Neural progenitor cell (in vitro differentiated cells): ENCODE results near the gene ENOX2. TPM values are rescaled to one million over a fixed set of nuclear protein-coding genes. Genes with fewer than 3 reads are reported as not detected.

Experiments used
- DNase-seq: peaks from one replicate; pipeline ENCODE4 v3.0.0-alpha.2; 2016; ENCODE audit warnings: low spot score
- H2AFZ ChIP-seq: fragments of 200-600 bp; sonication (generic); replicated peaks from 2 replicates; pipeline ENCODE4 v1.6.1; 2016; ENCODE audit warnings: antibody characterized with exemption
- H3F3A ChIP-seq: fragments of 200-600 bp; sonication (generic); 2 replicates; pipeline ENCODE4 v1.6.1; 2016; ENCODE audit warnings: antibody characterized with exemption, low read depth
- H3K27ac ChIP-seq: fragments of 200-600 bp; sonication (generic); 2 replicates; pipeline ENCODE4 v1.5.1; 2016; ENCODE audit warnings: mild to moderate bottlenecking
- H3K27me3 ChIP-seq: fragments of 200-600 bp; sonication (generic); 2 replicates; pipeline ENCODE4 v1.6.1; 2016; ENCODE audit warnings: mild to moderate bottlenecking, moderate library complexity
- H3K36me3 ChIP-seq: fragments of 200-600 bp; sonication (generic); 2 replicates; pipeline ENCODE4 v1.5.1; 2016
- H3K4me1 ChIP-seq: fragments of 200-600 bp; sonication (generic); 2 replicates; pipeline ENCODE4 v1.6.1; 2016; ENCODE audit warnings: mixed run types
- H3K4me2 ChIP-seq: fragments of 200-600 bp; sonication (generic); 2 replicates; pipeline ENCODE4 v1.6.1; 2016
- H3K4me3 ChIP-seq: fragments of 200-600 bp; sonication (generic); 2 replicates; pipeline ENCODE4 v1.5.1; 2016
- H3K79me2 ChIP-seq: fragments of 200-600 bp; sonication (generic); 2 replicates; pipeline ENCODE4 v1.6.1; 2016; ENCODE audit warnings: low read depth
- H3K9ac ChIP-seq: fragments of 200-600 bp; sonication (generic); 2 replicates; pipeline ENCODE4 v1.6.1; 2016
- H3K9me3 ChIP-seq: fragments of 200-600 bp; sonication (generic); 2 replicates; pipeline ENCODE4 v1.5.1; 2016; ENCODE audit warnings: low read depth
- H4K20me1 ChIP-seq: fragments of 200-600 bp; sonication (generic); 2 replicates; pipeline ENCODE4 v1.6.1; 2016; ENCODE audit warnings: low read depth
- H3K27ac Mint-ChIP-seq: 3 replicates; pipeline ENCODE4 v1.8.0; 2021; ENCODE audit warnings: mixed read lengths
- H3K27me3 Mint-ChIP-seq: 2 replicates; pipeline ENCODE4 v1.8.0; 2022; ENCODE audit warnings: low read depth, mild to moderate bottlenecking, inconsistent platforms, moderate library complexity, mixed read lengths; ENCODE audit not compliant: insufficient read depth
- H3K36me3 Mint-ChIP-seq: 3 replicates; pipeline ENCODE4 v1.8.0; 2021; ENCODE audit warnings: mixed read lengths
- H3K4me1 Mint-ChIP-seq: 3 replicates; pipeline ENCODE4 v1.8.0; 2021; ENCODE audit warnings: mixed read lengths
- H3K4me3 Mint-ChIP-seq: 3 replicates; pipeline ENCODE4 v1.8.0; 2021; ENCODE audit warnings: mild to moderate bottlenecking, moderate library complexity, mixed read lengths
- H3K9me3 Mint-ChIP-seq: 3 replicates; pipeline ENCODE4 v1.8.0; 2020; ENCODE audit warnings: mixed read lengths
- EZH2 ChIP-seq: fragments of 200-600 bp; sonication (generic); IDR thresholded peaks from 2 replicates; pipeline ENCODE4 v1.6.1; 2017; ENCODE audit warnings: antibody characterized with exemption, mild to moderate bottlenecking, moderate library complexity
- EZH2phosphoT487 ChIP-seq: fragments of 200-600 bp; sonication (generic); IDR thresholded peaks from 2 replicates; pipeline ENCODE4 v1.6.1; 2017; ENCODE audit warnings: antibody characterized with exemption
- total RNA-seq: library from RNA; depleted of rRNA; stranded (reverse); fragments of >200 nt; gene quantifications from 2 replicates; pipeline ENCODE4 v1.2.3, GENCODE V29; 2015; ENCODE audit warnings: low replicate concordance
- TF ChIP-seq, protein P1 (sequence below): fragments of 200-600 bp; sonication (generic); IDR thresholded peaks from 2 replicates; pipeline ENCODE4 v1.5.1; 2017; ENCODE audit warnings: antibody characterized with exemption, mild to moderate bottlenecking

The ENOX2 gene
- total RNA-seq, 1 donor from 2014 or later, result 12.5 TPM

DNA sequence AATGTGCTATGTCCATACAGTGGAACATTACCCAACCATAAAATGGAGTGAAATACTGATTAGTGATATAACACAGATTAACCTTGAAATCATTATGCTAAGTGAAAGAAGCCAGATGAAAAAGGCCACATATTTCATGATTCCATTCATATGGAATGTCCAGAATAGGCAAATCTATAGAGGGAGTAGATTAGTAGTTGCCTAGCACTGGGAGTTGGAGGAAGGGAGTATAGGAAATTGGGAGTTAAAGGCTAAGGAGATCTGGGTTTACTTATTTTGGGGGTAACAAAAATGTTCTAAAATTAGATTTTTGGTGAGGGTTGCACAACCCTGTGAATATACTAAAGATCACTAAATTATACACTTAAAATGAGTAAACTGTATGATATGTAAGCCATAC lies 26.8 kb downstream of the ENOX2 start:
- no peak overlapping the region for H2AFZ ChIP-seq
- no peak overlapping the region for H3K4me3 Mint-ChIP-seq
- H3K36me3 ChIP-seq, result no peaks in the 10 kb centered on the region
- H3K9ac ChIP-seq, result no peak overlapping the region
- peaks cover 6% of the 10 kb centered on the region for H3K27me3 Mint-ChIP-seq
- H3K9me3 Mint-ChIP-seq, result peaks cover 14% of the 10 kb centered on the region
- H3F3A ChIP-seq, result no peaks in the 10 kb centered on the region
- no peaks in the 10 kb centered on the region for H4K20me1 ChIP-seq
- H3K4me1 Mint-ChIP-seq, result peaks cover 11% of the 10 kb centered on the region
- no peaks in the 10 kb centered on the region for H3K79me2 ChIP-seq
- H3K9me3 ChIP-seq, result peaks cover 5% of the 10 kb centered on the region
- no peak overlapping the region for H3K4me2 ChIP-seq
- no peak overlapping the region for H3K27ac Mint-ChIP-seq
- H3K27me3 ChIP-seq, result no peaks in the 10 kb centered on the region
- H3K4me1 ChIP-seq, result peaks cover 6% of the 10 kb centered on the region
- no peak overlapping the region for H3K4me3 ChIP-seq
- DNase-seq, result no peak
- H3K27ac ChIP-seq, result no peak overlapping the region
- H3K36me3 Mint-ChIP-seq, result peaks cover 4% of the 10 kb centered on the region
- TF ChIP-seq EZH2phosphoT487 (no peak), EZH2 (no peak)
- TF ChIP-seq, protein P1, sequence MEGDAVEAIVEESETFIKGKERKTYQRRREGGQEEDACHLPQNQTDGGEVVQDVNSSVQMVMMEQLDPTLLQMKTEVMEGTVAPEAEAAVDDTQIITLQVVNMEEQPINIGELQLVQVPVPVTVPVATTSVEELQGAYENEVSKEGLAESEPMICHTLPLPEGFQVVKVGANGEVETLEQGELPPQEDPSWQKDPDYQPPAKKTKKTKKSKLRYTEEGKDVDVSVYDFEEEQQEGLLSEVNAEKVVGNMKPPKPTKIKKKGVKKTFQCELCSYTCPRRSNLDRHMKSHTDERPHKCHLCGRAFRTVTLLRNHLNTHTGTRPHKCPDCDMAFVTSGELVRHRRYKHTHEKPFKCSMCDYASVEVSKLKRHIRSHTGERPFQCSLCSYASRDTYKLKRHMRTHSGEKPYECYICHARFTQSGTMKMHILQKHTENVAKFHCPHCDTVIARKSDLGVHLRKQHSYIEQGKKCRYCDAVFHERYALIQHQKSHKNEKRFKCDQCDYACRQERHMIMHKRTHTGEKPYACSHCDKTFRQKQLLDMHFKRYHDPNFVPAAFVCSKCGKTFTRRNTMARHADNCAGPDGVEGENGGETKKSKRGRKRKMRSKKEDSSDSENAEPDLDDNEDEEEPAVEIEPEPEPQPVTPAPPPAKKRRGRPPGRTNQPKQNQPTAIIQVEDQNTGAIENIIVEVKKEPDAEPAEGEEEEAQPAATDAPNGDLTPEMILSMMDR, result no peak

DNA sequence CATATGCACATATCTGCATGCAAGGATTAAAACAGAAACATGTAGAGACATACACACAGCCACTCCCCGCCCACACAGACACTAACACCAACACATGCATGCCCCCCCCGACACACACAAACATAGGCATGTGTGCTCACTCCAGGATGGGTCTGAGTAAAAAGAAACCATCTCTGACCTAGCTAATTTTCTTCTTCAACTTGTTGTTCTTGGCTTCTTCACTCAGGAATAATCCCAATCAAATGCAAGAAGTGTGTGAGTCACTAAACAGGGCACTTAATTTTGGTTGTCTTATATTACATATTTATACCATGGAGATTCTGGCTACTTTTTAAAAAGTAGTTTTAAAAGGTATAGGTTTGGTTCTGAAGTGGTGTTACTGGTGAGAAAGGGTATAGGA lies 28.3 kb downstream of the ENOX2 start:
- Histone ChIP-seq H3K4me3 (no peak overlapping the region), H3K27ac (no peak overlapping the region), H3K27me3 (no peaks in the 10 kb centered on the region), H3K79me2 (no peaks in the 10 kb centered on the region), H3K9ac (no peak overlapping the region), H3K9me3 (peaks cover 5% of the 10 kb centered on the region), H4K20me1 (no peaks in the 10 kb centered on the region), H3K4me1 (peaks cover 3% of the 10 kb centered on the region), H3K4me2 (no peak overlapping the region), H3K36me3 (no peaks in the 10 kb centered on the region), H3F3A (no peaks in the 10 kb centered on the region), H2AFZ (no peak overlapping the region)
- no peak overlapping the region for H3K27ac Mint-ChIP-seq
- peaks cover 2% of the 10 kb centered on the region for H3K4me1 Mint-ChIP-seq
- peaks cover 14% of the 10 kb centered on the region for H3K9me3 Mint-ChIP-seq
- DNase-seq, result no peak
- peaks cover 9% of the 10 kb centered on the region for H3K27me3 Mint-ChIP-seq
- no peak overlapping the region for H3K4me3 Mint-ChIP-seq
- peaks cover 4% of the 10 kb centered on the region for H3K36me3 Mint-ChIP-seq
- TF ChIP-seq EZH2phosphoT487 (no peak), EZH2 (no peak)
- TF ChIP-seq, protein P1, result no peak

DNA sequence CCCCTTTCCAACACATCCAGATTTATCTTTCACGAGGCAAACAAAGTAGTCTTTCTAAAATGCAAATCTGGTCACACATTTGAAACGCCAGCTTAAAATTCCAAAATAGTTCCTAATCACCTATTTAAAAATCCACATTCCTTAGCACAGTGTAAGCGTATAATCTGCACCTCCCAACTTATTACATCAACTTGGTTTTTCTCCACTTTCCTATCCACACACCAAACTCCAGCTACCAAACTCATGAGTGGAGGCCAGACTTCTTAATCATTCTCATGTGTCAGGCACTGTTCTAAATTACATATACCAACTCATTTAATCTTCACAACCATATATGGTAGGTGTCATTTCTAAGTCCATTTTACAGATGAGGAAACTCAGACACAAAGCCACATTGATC lies 33.8 kb downstream of the ENOX2 start:
- H3K36me3 Mint-ChIP-seq, result peaks cover 2% of the 10 kb centered on the region
- Histone ChIP-seq H2AFZ (no peak overlapping the region), H3K4me1 (no peaks in the 10 kb centered on the region), H3F3A (no peaks in the 10 kb centered on the region), H3K27ac (no peak overlapping the region), H3K79me2 (no peaks in the 10 kb centered on the region), H3K4me2 (no peak overlapping the region), H4K20me1 (no peaks in the 10 kb centered on the region), H3K27me3 (no peaks in the 10 kb centered on the region), H3K36me3 (no peaks in the 10 kb centered on the region), H3K9ac (no peak overlapping the region), H3K9me3 (no peaks in the 10 kb centered on the region), H3K4me3 (no peak overlapping the region)
- no peak overlapping the region for H3K27ac Mint-ChIP-seq
- H3K4me3 Mint-ChIP-seq, result no peak overlapping the region
- no peak for DNase-seq
- peaks cover 10% of the 10 kb centered on the region for H3K27me3 Mint-ChIP-seq
- peaks cover 13% of the 10 kb centered on the region for H3K9me3 Mint-ChIP-seq
- TF ChIP-seq, protein P1, result no peak
- no peak for TF ChIP-seq EZH2
- no peak for TF ChIP-seq EZH2phosphoT487
- peaks cover 4% of the 10 kb centered on the region for H3K4me1 Mint-ChIP-seq
